Stimulated activated CD4-positive, alpha-beta T cell treated with anti-CD3 and anti-CD28 coated beads, Interleukin-4, amount 100 ng/mL, for 1 hour (primary cell): Measurements from ENCODE around the gene RFESD.

Source experiments
- DNase-seq: peaks from one replicate; pipeline ENCODE4 v3.0.0-alpha.2; 2020

The RFESD gene

GRCh38 chr5:95646569-95647431 lies at the start of gene RFESD:
TSS of gene RFESD (plus strand) at chr5:95646777. CDS start at chr5:95652272, 5,495 bp downstream.
- peak; percentile 94 for DNase-seq

GRCh38 chr5:95599252-95599651 lies 47.3 kb upstream of the RFESD start:
- DNase-seq = no peak

- no peak for DNase-seq
Measured at GRCh38 chr5:95600557-95600956, 46.0 kb upstream of the RFESD start.

DNA sequence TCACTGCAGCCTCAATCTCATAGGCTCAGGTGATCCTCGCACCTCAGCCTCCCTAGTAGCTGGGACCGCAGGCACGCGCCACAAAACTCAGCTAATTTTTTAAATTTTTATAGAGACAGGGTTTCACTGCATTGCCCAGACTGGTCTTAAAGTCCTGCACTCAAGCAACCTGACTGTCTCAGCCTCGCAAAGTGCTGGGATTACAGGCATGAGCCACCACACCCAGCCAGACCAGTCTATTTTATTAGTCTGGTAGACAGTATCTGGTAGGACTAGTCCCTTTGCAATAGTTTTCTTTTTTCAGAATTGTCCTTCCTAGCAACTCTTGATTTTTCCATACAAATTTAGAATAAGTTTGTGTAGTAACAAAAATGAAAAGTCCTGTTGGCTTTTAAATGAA lies 40.8 kb upstream of the RFESD start:
- no peak for DNase-seq

GRCh38 chr5:95606419-95606818 lies 40.2 kb upstream of the RFESD start:
- DNase-seq = no peak

GRCh38 chr5:95609711-95610110 lies 36.9 kb upstream of the RFESD start:
- no peak for DNase-seq

DNA sequence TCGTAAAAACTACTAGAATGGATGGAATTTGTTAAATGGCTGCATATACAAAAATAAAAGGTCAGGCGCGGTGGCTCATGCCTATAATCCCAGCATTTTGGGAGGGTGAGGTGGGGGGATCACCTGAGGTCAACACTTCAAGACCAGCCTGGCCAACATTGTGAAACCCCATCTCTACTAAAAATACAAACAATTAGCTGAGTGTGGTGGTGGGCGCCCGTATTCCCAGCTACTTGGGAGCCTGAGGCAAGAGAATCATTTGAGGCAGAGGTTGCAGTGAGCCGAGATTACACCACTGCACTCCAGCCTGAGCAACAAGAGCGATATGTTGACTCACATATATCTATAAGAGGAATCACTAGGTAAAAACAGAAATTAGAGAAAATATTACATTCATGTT lies 36.0 kb upstream of the RFESD start:
- no peak for DNase-seq

- no peak for DNase-seq
Measured at GRCh38 chr5:95611396-95611795, 35.2 kb upstream of the RFESD start.

DNA sequence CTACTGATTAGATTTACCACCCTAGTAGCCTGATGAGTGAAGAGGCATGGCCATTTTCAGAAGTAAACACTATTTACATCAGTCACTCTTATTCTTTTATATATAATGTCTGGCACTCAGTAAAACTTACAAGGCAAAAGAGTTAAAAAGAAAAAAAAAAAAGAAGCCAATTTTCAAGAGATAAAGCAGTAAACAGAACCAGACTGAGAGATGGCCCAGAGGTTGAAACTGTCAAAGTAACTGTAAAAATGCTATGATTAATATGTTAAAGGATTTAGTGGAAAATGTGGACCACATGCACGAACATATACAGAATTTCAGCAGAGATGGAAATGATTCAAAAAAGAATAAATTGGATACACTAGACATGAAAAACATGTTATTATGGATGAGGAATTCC lies 33.1 kb upstream of the RFESD start:
- DNase-seq = no peak

- DNase-seq = no peak
Measured at GRCh38 chr5:95615164-95615467, 31.5 kb upstream of the RFESD start.

- no peak for DNase-seq
Measured at GRCh38 chr5:95617057-95617456, 29.5 kb upstream of the RFESD start.

DNA sequence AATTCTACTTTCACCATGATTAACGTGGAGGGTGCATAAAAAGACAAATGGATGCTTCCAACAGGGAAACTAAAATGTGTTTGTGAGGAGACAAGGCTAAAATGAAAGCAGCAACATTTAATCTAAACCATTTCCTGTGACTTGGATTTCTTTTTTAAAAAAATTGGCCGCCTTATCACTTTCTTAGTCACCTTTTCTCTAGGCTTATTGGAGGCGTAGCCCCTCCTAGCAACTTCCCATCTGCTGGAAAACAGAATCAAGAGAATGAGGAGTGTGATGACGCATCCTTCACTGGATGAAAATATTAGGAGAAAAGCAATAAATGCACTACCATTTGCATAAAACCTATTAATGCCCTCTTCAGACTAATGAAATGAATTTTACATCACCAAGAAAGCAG lies 27.5 kb upstream of the RFESD start:
- DNase-seq = no peak

DNA sequence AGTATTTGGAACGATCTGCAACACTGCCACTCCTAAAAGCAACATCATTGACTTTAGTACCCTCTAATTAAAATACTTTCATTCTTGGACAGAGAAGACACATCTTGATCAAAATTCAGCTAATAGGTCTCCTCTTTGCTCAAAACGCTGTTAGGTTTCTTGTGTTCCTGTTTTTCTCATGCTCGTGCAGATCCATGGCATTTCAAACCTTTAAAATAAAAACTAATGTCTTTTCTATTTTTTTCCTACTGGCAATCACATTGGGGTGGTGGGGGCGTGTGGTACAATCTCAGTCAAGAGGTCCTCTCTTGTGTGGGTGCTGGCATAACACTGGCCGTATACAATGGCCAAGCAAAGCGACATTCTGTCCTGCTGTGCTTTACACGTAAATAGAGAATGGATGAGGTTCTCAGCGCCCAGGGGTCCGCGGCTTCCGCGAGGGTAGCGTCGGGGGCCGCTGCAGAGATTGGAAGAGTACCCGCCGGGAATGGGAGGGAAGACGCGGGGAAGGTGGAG lies 27.0 kb upstream of the RFESD start:
- DNase-seq = no peak

DNA sequence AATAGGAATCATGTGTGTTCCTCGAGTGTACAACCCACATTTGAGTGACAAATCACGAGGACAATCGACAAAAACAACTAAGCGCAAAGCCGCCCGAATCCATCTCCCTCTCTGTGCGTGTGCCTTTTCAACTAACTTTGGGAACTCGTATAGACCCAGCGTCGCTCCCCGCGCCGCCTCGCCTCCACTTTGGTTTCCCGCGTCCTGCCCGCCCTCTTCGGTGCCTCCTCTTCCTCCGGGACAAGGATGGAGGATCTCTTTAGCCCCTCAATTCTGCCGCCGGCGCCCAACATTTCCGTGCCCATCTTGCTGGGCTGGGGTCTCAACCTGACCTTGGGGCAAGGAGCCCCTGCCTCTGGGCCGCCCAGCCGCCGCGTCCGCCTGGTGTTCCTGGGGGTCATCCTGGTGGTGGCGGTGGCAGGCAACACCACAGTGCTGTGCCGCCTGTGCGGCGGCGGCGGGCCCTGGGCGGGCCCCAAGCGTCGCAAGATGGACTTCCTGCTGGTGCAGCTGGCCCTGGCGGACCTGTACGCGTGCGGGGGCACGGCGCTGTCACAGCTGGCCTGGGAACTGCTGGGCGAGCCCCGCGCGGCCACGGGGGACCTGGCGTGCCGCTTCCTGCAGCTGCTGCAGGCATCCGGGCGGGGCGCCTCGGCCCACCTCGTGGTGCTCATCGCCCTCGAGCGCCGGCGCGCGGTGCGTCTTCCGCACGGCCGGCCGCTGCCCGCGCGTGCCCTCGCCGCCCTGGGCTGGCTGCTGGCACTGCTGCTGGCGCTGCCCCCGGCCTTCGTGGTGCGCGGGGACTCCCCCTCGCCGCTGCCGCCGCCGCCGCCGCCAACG lies 26.3 kb upstream of the RFESD start, which contains the start of gene GPR150:
GPR150 (plus strand) TSS at position 58 of the 840 bp plus-strand sequence; CDS start at position 247, 189 bp downstream.
- peak; percentile 70 for DNase-seq

DNA sequence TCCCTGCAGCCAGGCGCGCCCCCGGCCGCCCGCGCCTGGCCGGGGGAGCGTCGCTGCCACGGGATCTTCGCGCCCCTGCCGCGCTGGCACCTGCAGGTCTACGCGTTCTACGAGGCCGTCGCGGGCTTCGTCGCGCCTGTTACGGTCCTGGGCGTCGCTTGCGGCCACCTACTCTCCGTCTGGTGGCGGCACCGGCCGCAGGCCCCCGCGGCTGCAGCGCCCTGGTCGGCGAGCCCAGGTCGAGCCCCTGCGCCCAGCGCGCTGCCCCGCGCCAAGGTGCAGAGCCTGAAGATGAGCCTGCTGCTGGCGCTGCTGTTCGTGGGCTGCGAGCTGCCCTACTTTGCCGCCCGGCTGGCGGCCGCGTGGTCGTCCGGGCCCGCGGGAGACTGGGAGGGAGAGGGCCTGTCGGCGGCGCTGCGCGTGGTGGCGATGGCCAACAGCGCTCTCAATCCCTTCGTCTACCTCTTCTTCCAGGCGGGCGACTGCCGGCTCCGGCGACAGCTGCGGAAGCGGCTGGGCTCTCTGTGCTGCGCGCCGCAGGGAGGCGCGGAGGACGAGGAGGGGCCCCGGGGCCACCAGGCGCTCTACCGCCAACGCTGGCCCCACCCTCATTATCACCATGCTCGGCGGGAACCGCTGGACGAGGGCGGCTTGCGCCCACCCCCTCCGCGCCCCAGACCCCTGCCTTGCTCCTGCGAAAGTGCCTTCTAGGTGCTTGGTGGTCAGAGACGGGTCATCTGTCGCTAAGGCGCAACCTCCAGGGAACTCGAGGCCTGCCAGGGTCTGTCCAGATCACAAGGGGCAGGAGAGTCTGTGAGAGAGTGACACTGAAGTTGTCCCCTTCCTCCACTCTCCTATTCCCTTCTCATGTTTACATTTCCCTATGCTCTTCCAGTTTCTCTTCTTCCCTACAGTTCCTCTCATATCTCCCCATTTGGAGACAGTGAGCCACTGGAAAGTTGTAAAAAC lies 25.4 kb upstream of the RFESD start:
- DNase-seq = peak; percentile 51

- no peak for DNase-seq
Measured at GRCh38 chr5:95621839-95622629, 24.5 kb upstream of the RFESD start.

DNA sequence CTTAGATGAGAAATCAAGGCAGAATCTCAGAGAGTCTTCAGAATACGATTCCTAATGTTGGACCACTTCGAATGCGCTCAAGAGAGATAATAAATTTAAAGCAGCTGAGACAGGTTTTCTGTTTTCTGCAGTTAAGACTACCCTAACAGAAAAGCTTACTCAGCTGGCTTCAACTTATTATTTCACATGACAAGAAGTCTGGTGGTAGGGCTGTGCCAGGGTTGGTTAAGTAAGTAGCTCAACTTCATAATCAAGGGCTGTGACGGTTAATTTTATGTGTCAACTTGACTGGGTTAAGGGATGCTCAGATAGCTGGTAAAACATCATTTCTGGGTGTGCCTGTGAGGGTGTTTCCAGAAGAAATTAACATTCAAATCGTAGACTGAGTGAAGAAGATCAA lies 22.9 kb upstream of the RFESD start:
- DNase-seq = no peak

GRCh38 chr5:95624368-95624767 lies 22.2 kb upstream of the RFESD start:
- no peak for DNase-seq

- DNase-seq = no peak
Measured at GRCh38 chr5:95626701-95627100, 19.9 kb upstream of the RFESD start.

DNA sequence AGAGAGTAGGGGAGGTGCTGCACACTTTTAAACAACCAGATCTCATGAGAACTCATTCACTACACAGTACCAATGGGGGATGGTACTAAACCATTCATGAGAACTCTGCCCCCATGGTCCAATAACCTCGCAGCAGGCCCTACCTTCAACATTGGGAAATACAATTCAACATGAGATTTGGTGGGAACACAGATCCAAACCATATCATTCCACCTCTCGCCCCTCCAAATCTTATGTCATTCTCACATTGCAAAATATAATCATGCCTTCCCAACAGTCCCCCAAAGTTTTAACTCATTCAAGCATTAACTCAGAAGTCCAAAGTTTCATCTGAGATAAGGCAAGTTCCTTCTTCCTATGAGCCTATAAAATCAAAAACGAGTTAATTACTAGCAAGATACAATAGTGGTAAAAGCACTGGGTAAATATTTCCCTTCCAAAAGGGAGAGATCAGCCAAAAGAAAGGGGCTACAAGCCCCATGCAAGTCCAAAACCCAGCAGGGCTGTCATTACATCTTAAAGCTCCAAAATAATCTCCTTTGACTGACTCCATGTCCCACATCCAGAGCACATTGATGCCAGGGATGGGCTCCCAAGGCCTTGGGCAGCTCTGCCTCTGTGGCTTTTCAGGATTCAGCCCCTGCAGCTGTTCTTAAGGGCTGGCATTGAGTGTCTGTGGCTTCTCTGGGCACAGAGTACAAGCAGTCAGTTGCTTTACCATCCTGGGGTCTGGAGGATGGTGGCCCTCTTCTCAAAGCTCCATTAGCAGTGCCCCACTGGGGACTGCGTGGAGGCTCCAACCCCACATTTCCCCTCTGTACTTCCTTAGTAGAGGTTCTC lies 18.4 kb upstream of the RFESD start:
- DNase-seq = no peak

- DNase-seq = no peak
Measured at GRCh38 chr5:95628933-95629332, 17.6 kb upstream of the RFESD start.
